HG03565 (cell line): ENCODE data around the gene FAM184B.
"Not testable (repeated sequence)": the region's sequence is repeated elsewhere in the genome, so short reads cannot be mapped to it uniquely, and the experiment has no call there.

Source experiments
- ATAC-seq: cut with Tn5 transposase; IDR thresholded peaks from one replicate; pipeline ENCODE4 v1.9.1; 2021; ENCODE audit warnings: mild to moderate bottlenecking, moderate library complexity; ENCODE audit not compliant: unreplicated experiment

FAM184B gene

DNA sequence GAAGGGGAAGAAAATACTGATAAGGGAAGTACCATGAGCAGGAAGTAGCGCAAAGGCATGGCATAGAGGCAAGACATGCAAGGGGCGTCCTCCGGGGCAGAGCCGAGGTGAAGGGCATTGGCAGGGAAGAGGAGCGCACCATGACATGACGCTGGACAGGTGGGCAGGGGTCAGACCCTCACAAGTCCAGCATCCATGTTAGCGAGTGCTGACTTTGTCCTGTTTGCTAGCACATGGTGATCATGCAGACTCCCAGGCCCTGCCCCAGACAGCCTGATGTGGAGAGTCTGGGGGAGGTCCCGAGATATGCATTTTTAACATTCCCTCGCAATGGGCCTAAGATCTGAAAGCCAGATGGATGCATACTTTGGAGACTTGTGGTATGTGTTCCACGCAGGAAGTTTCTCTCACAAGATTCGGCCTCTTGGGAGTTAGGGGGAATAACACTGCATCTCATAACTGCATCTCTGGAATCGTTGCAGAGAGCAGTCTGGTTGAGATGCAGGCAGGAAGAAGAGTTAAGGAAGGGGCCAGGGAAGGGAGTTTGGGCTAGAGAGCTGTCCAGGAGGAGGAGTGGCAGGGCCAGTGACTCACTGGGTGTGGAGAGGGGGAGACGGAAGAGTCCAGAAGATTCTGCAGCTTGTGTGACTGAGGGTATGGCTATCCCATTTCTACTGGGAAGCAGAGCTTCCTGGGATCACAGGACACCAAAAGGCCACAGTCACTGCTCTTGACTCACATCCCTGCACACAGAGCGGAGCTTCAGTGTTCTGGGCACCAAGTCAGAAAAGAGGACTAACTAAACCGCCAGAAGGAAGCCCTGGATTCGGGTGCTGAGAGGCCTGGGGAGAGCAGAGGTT, 59.7 kb downstream of the FAM184B start:
- ATAC-seq, result no peak

DNA sequence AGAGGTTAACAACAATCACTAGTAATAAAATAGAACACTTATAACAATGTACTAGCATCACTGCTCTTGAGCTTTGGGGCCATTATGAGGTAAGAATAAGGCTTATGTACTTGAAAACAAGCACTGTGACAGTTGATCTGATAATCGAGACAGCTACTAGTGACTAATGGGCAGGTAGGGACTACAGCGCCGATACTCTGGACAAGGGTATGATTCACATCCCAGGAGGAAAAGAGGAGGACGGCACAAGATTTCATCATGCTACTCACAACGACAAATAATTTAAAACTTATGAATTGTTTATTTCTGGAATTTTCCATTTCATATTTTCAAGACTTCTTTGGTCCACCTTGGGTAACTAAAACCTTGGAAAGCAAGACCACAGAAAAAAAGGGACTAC, 62.3 kb downstream of the FAM184B start:
- ATAC-seq, result no peak

DNA sequence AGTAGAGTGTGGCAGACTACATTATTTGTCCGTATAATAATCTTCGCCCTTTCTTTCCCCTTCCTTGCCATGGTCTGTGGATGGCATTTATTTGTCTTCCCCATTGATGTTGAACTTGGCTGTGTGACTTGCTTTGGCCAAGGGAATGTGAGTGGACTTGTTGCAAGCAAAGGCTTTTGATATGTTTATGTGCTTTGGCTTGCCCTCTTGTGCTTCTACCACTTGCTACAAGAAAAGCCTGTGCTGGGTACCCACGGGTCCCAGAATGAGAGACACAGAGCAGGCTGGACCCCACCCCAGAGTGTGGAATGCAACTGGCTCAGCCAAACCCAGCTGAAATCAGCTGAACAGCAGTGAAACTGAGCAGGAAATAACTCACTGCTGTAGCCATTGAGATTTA, 63.0 kb downstream of the FAM184B start:
- ATAC-seq, result no peak

DNA sequence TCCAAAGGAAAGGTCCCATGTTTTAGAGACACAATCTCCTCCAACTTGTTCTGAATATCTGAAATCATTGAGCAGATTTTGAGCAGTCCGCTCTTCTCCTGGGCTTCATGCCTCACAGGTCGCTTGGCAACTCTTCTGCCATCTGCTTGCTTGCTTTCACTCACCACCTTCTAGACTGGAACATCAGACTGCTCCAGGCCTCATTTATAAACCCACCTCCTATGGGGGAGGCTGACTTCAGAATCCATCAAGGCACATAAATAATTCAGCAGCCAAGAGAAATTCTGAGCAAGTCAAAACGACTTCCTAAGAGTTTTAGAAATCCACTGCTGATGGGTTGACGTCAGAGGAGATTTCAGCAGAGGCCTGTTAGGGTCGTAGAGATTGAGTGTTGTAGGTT, 64.1 kb downstream of the FAM184B start:
- no peak for ATAC-seq

DNA sequence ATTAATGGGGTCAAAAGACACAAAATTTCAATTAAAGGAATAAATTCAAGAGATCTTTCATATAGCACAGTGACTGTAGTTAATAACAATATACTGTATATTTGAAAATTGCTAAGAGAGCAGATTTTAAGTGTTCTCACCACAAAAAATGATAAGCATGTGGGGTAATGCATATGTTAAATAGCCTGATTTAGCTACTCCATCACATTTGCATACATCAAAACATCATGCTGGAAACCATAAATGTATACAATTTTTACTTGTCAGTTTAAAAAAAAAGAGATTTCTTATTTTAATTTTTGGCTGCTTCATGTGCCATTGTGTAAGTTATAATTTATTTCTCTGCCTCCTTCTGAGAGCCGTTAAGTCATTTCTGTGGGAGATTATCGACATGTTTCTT, 65.9 kb downstream of the FAM184B start:
- ATAC-seq, result no peak

DNA sequence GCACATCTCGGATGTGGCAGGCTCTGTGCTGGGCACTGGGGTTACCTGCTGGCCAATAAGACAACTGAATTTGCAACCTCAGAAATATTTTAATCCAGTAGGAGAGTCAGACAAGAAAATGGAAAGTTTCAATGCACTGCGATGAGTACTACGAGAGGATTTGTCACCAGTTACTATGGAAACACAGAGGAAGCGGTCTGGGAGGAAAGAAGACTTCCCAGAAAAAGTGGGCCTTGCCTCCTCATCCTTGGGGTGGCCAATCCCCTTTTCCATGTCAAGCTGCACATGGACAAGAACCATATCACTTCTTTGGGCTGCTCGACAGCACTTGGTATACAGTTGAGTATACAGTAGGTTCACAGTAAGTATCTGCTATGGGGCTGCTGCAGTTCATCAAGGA, 67.6 kb downstream of the FAM184B start:
- ATAC-seq, result no peak

DNA sequence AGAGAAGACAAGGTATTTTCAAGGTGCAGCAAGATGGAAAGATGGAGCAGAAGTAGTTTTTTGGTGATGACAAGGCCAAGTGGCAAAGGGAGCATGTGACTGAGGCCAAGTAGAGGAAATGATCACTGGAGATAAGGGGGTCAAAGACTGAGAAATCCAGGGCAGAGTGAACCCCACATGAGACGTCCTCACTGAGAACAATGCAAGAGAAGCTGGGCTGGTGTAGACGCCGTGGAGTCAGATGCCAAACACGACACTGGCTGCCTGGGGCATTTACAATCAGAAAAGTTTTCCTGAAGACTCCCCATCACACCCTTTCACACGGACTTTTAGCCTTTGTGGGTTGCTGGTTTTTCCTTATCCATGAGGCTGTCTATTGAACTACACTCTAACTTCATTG, 69.3 kb downstream of the FAM184B start:
- no peak for ATAC-seq

DNA sequence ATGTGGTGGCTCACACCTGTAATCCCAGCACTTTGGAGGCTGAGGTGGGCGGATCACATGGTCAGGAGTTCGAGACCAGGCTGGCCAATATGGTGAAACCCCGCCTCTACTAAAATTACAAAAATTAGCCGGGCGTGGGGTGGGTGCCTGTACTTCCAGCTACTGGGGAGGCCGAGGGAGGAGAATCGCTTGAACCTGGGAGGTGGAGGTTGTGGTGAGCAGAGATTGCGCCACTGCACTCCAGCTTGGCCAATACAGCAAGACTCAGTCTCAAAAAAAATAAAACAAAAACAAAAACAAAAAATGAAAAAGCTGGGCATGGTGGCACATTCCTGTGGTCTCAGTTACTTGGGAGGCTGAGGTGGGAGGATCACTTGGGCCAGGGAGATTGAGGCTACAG, 70.2 kb downstream of the FAM184B start:
- not testable (repeated sequence) for ATAC-seq

DNA sequence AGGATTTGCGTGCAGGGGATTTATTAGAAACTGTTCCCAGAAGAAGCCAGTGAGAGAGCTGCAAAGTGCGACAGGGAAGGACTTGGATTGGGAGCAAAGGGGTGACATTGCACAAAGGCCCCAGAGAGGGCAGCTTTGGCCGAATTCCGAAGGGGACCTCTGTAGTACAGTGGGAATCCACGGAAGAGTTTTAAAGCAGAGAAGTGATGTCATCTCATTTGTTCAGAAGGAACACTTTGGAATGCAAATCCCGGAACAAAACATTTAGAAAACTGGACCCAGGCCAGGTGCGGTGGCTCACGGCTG, 71.7 kb downstream of the FAM184B start:
- no peak for ATAC-seq

DNA sequence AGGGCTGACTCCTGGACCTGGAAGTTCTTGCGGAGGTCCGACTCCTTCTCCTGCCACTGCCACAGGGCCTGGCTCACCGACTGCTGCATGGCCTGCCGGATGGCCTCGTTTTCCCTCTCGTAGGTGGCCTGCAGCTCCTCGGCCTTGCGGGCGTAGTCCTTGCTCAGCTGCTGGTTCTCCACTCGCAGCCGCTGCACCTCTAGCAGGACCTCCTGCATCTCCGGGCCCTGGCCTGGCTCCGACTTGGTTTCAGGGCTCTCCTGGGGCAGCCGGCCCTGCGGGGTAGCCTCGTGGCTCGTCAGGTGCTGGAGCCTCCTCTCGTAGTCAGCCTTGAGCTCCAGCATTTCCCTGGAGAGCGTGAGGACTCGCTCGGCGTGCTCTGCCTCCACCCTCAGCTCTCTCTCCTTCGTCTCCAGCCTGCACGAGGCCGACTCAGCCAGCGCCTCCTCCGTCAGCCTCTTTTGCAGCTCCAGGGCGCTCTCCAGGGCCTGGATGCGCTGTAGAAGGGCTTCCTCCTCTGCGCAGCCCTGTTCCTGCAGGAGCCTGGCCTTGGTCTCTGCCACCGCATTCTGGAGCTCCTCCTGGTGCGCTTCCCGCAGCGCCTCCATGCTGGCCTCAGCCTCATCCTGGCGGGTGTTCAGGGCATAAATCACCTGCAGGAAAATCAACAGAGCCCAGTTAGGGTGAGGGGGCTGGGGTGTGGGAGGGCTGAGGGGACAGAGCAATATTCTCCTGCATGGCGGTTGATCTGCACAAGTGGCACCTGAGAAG, 72.2 kb downstream of the FAM184B start:
- no peak for ATAC-seq

DNA sequence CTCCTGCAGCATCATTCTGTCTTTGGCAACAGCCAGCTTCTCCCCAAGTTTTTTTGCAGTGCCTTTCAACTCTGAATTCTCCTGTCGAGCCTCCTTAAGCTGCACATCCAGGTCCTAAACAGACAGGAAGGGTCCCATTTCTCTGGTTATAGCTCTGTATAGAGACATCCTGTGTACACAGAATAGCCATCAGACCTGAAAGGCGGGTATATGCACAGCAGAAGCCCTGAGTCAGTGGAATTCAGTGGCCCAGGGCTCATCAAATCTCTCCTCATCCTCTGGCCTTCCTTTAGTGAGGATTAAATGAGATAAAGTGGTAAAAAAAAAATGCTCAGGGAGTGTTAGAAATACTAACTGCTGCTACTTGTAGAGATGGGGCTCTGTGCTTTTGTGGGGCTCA, 73.8 kb downstream of the FAM184B start:
- no peak for ATAC-seq

DNA sequence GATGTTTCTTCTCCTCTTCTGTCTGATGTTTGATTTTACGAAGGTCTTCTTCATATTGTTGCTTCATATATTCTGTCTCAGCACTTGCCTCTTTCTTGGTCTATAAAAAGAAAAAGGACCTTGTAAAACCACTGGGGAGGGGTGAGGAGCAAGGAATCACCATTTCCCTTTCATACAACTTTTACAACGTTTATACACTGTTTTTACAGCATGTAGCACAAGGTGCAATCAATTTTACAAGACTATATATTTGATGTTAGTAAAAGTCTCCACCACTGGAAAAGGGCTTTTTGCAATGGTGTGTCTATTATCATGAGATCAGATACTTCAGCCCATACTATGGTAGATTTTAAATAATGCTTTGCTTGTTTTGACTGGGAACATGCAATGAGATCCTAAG, 76.3 kb downstream of the FAM184B start:
- ATAC-seq, result no peak

DNA sequence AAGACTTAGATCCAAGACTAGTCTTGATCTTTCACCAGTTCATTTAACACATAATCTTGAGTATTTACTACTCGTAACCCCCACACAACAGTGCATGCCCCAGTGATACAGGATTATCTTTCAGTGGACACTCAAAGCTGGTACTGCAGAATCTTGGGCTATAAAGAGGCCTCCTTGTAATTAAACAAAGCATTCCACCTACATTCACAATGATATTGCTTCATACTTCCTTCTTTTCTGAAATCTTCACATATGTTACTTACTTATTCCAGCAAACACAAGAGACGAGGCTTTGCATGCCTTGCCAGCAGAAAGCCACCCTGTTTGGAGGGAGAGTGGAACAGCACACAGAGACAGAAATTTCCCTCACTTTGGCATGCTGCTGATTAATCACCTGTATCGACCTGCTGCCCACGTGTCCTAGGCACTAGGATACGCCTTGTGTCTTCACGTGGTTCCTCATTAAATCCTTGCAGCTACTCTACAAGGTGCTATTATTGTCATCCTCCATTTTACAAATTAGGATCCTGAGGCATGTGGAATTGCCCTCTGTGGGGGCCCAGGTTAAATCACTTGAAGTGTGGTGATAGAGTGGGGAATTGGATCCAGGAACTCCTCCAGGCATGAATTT, 77.3 kb downstream of the FAM184B start:
- ATAC-seq, result no peak

DNA sequence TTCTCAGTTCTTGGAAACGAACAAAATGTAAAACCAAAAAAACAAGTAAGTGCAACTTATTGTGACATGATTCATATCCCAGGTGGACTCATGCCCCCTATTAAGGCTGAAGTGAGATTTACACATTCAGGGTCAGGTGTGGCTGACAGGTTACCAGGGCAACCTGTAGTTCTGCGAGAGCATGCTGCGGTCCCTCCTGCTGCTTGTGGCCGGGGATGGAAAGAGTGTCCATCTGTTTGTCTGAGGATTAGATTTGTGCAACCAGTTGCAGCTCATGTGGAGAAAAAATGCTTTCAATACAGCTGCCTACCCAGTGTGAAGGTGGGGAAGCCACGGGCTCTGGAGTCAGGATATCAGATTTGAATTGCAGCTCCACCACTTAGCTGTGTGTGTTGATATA, 78.8 kb downstream of the FAM184B start:
- no peak for ATAC-seq

DNA sequence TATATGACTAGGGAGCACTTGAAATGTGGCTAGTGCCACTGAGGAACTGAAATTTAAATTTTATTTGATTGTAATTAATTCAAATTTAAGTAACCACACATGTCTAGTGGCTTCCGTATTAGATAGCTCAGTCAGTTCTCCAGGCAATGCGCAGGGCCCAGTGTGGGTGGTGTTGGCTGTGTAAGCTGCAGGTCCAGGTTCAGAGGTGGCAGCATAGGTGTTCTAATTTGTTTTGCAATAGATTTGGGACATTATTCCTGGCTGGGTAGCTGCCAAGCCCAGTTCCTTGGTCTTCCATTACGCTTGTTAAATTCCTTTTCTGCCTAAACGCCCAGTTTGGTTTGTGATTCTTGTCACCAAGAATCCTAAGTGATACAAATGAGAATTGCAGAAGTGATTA, 79.5 kb downstream of the FAM184B start:
- no peak for ATAC-seq

DNA sequence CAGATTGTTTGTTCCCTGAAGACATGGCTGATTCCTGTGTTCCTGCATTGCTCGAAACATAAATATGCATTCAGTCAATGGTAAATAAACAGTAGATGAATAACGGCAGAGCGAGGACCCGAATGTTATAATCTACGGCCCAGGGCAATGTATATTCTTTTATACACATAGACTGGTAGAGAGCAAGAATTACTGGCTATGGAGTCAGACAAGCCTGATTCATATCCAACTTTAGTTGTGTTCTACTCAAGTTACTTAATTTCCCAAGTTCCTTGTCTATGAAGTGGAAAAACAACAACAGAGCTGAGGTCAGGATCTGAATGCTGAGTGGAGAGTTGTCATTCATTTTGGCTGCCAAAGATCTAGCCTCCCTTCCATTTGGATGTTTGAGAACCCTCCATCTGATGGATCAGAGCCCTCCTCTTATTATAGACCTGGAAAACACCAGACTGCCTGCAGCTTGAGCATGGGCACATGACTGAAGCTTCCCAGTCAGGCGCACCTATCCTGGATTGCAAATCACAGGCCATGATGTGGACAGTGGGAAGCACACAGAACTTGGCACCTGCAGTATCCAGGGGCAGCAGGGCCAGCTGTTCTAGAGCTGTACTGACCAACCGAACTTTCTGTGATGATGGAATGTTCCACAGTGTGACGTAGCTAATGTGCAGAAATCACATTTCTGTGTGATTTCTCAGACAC, 80.1 kb downstream of the FAM184B start:
- no peak for ATAC-seq

DNA sequence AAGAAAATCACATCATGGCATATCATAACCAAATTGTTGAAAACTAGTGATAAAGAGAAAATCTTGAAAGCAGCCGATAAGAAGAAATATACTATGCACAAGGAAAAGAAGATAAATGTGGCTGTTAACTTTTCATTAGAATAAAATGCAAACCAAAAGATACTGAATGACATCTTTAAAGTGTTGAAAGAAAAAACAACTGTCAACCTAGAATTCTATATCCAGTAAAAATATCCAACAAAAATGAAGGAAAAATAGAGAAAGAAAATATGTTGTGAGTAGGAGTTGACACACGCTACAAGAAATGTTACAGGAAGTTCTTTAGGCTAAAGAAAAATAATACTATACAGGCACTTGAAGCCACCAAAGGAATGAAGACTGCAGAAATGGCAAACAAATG, 82.0 kb downstream of the FAM184B start:
- ATAC-seq, result no peak

DNA sequence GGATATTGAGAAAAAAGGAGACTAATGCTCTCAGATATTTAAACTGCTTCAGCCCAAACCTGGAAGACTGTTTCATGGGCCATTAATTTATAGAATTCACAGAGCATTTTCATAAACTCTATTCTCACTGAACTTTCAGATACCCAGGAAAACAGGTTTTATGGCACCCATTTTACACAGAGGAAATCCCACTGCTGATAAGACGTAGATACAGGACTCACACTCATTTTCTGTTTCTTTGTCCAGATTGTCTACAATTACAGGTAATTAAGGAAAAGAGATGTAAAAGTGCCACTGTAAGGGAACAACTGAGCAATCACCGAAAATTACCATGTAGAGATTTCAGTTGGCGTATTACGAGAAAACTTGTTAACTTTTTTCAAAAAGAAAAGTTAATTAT, 83.3 kb downstream of the FAM184B start:
- ATAC-seq, result no peak

DNA sequence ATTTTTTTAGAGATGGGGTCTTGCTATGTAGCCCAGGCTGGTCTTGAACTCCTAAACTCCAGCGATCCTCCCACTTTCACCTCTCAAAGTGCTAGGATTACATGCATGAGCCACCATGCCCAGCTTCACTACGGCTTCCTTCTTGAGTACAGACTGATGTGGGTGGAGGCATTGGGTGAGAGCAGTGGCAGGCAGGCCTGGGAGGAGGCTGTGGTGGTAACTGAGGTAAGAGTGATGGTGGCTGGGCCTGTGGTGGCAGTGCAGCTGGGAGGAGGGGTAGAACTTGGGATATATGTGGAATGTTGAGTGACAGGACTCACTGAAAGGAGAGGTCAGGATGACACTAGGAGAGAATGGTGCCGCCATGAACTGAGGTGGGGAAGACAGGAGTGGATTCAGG, 86.1 kb downstream of the FAM184B start:
- no peak for ATAC-seq

DNA sequence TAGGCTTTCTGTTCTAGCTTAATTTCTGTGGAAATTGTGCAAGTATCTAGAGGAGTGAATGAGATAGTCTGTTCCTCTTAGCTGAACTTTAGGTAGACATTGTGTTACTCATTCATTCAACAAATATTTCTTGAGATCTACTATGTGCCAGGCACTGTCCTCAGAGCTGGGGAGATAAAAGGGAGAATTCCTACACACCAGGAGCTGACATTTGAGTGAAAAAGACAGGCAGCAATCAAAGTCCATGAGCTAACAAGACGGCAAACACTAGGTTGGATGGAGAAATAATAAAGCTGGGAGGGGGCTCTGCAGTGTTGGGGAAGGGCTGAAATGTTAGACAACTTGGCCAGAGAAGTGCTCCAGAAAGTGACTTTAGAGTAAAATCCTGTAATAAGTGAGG, 86.9 kb downstream of the FAM184B start:
- ATAC-seq, result no peak

DNA sequence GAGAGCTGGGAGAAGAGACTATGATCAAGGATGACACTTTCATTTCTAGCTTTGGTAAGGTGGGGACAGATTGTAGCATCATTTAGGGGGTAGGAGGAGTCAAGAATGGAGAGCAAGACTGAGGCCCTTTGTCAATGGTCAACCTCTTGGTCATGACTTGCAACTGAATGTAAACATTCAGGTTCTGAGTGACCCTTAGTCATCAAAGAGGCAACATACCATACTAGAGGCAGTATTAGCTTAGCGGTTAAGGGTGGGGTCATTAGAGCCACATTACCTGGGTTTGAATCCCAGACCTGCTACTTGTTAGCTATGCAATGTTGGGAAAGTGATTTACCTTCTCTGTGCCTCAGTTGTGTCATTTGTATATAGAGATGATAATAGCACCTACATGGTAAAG, 90.5 kb downstream of the FAM184B start:
- ATAC-seq, result no peak

DNA sequence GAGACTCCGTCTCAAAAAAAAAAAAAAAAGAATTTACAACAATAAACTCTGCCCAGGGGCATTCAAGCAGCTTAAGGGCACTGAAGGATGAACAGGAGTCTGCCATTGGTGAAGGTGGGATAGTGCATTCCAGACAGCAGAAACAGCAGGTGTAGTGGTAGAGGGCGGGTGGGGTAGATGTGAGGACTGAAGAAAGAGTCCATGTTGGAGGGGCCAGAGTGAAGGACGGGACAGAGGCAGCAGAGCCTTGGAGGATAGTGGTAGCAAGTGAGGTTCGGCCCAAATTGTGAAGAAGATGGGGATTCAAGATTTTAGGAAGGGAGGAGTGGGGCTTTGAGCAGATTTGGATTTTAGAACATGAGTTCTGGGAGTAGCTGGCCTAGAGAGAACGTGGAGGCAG, 91.3 kb downstream of the FAM184B start:
- ATAC-seq, result no peak
